Measurements from ENCODE around the gene MRPL14.

Gene MRPL14

GRCh38 chr6:44126320-44127149, 717 bp downstream of the MRPL14 start:
- Histone ChIP-seq H3K4me3 (ENCODE audit: low read depth, low read length) (peak overlapping the region; percentile 57), H3K27ac (peak overlapping the region; percentile 94), H3K36me3 (peaks cover 40% of the 10 kb centered on the region), H3K27me3 (ENCODE audit: insufficient read depth, low read depth, severe bottlenecking) (no peaks in the 10 kb centered on the region), H3K9me3 (ENCODE audit: severe bottlenecking) (no peaks in the 10 kb centered on the region)
- peak; percentile 77 for DNase-seq
- no peak for TF ChIP-seq CTCF (IDR thresholded peaks at IDR 0.05; ENCODE audit: low read depth, low read length)

GRCh38 chr6:44123544-44123943, 3.7 kb downstream of the MRPL14 start:
- TF ChIP-seq CTCF (IDR thresholded peaks at IDR 0.05; ENCODE audit: low read depth, low read length) = no peak
- Histone ChIP-seq H3K4me3 (ENCODE audit: low read depth, low read length) (no peak overlapping the region), H3K27me3 (ENCODE audit: insufficient read depth, low read depth, severe bottlenecking) (no peaks in the 10 kb centered on the region), H3K9me3 (ENCODE audit: severe bottlenecking) (no peaks in the 10 kb centered on the region), H3K36me3 (peaks cover 55% of the 10 kb centered on the region), H3K27ac (no peak overlapping the region)
- no peak for DNase-seq

- H3K27ac ChIP-seq = no peak overlapping the region
- no peaks in the 10 kb centered on the region for H3K27me3 ChIP-seq (ENCODE audit: insufficient read depth, low read depth, severe bottlenecking)
- peaks cover 63% of the 10 kb centered on the region for H3K36me3 ChIP-seq
- no peaks in the 10 kb centered on the region for H3K9me3 ChIP-seq (ENCODE audit: severe bottlenecking)
- no peak for TF ChIP-seq CTCF (IDR thresholded peaks at IDR 0.05; ENCODE audit: low read depth, low read length)
- DNase-seq = no peak
- H3K4me3 ChIP-seq (ENCODE audit: low read depth, low read length) = no peak overlapping the region
Observed at GRCh38 chr6:44122801-44123200, 4.5 kb downstream of the MRPL14 start.

GRCh38 chr6:44120692-44121443, 6.4 kb downstream of the MRPL14 start:
- Histone ChIP-seq H3K4me3 (ENCODE audit: low read depth, low read length) (no peak overlapping the region), H3K27ac (peak overlapping the region; percentile 1; the same call in 1 of the 2 replicates), H3K36me3 (peaks cover 67% of the 10 kb centered on the region), H3K9me3 (ENCODE audit: severe bottlenecking) (no peaks in the 10 kb centered on the region), H3K27me3 (ENCODE audit: insufficient read depth, low read depth, severe bottlenecking) (no peaks in the 10 kb centered on the region)
- no peak for TF ChIP-seq CTCF (IDR thresholded peaks at IDR 0.05; ENCODE audit: low read depth, low read length)
- peak; percentile 50 for DNase-seq

GRCh38 chr6:44119704-44120262, 7.5 kb downstream of the MRPL14 start:
- no peak overlapping the region for H3K27ac ChIP-seq
- TF ChIP-seq CTCF (IDR thresholded peaks at IDR 0.05; ENCODE audit: low read depth, low read length) = no peak

More at GRCh38 chr6:44119704-44120262, 7.5 kb downstream of the MRPL14 start:
- H3K36me3 ChIP-seq = peaks cover 70% of the 10 kb centered on the region
- DNase-seq = peak; percentile 5
- no peaks in the 10 kb centered on the region for H3K9me3 ChIP-seq (ENCODE audit: severe bottlenecking)
- H3K4me3 ChIP-seq (ENCODE audit: low read depth, low read length) = no peak overlapping the region
- no peaks in the 10 kb centered on the region for H3K27me3 ChIP-seq (ENCODE audit: insufficient read depth, low read depth, severe bottlenecking)

All from WERI-Rb-1 (cell line).